GM23248 (cell line): Measurements from ENCODE around the gene GLI1.

ENCODE experiments used
- EZH2 ChIP-seq: fragments of 200-600 bp; sonication (generic); IDR thresholded peaks from 2 replicates; pipeline ENCODE4 v1.6.1; 2018; ENCODE audit warnings: antibody characterized with exemption, mild to moderate bottlenecking; ENCODE audit not compliant: insufficient read depth, poor library complexity, severe bottlenecking
- EZH2phosphoT487 ChIP-seq: fragments of 200-600 bp; sonication (generic); IDR thresholded peaks from 2 replicates; pipeline ENCODE4 v1.6.1; 2018; ENCODE audit warnings: antibody characterized with exemption, moderate library complexity, mild to moderate bottlenecking, low read depth; ENCODE audit not compliant: insufficient read depth

DNA sequence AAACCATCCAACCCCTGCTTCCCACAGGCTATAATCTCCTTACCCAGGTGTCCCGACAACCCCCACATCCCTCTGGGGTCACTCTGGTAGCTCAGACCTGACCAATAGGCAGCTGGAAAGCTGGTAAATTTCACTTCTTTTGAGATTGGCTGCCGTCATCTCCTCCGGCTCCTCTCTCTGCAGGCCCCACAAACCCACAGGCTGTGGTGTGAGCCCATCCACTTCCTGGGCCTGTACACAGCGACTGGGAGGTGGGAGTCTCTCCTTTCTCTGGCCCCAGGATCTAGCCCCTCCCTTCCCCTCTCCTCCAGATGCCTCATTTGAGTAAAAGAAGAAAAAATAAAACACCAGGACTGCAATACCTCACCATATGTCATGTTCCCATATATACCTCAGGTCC, 24.3 kb upstream of the GLI1 start:
- TF ChIP-seq EZH2phosphoT487, result no peak
- no peak for TF ChIP-seq EZH2
